Stimulated activated CD4-positive, alpha-beta T cell treated with anti-CD3 and anti-CD28 coated beads, Interleukin-2, amount 100 ng/mL, for 24 hours (primary cell): Measurements from ENCODE around the gene DOCK9.

Source experiments
- DNase-seq, 2 donors: peaks; one replicate each; pipeline ENCODE4 v3.0.0-alpha.2; 2020

The DOCK9 gene

GRCh38 chr13:98997738-98998641 is 20.1 kb upstream of the DOCK9 start:
- DNase-seq = peak in 1 of 2 donors; percentile 22

DNA sequence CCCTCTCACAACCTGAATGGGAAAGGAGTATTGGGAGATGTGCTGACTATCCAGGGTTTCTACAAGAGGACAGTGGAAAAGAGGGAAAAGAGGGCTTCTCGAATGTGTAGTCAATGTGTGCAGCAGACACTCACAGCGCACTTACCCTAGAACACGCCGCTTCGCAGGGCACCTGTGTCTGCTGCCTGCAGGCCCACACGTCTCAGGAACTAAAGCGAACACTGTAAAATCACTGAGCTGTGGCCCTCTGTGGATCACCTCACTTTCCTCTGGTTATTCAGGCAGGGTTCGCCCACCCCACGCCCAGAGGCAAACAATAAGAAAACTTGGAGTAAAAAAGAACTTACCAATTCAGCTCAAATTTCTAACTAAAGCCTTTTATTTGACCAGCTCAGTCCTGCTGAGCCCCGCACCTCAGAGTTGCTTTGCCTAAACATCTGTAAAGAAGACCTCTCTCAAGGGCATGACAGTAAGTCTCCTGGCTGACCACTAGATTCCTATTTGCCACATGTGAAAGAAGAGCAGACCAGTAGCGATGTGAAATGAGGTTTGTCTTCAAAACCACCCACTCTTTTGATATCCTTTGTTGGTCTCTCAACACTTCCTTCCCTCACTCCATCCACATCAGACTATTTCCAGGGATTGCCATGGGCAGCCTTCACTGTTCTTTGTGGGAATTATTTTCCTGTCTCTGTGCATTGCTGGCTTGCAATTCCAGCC is 19.3 kb upstream of the DOCK9 start:
- DNase-seq = no peak

GRCh38 chr13:98996046-98996445 is 18.2 kb upstream of the DOCK9 start:
- no peak for DNase-seq

- DNase-seq = no peak
Observed at GRCh38 chr13:98994896-98995295, 17.0 kb upstream of the DOCK9 start.

DNA sequence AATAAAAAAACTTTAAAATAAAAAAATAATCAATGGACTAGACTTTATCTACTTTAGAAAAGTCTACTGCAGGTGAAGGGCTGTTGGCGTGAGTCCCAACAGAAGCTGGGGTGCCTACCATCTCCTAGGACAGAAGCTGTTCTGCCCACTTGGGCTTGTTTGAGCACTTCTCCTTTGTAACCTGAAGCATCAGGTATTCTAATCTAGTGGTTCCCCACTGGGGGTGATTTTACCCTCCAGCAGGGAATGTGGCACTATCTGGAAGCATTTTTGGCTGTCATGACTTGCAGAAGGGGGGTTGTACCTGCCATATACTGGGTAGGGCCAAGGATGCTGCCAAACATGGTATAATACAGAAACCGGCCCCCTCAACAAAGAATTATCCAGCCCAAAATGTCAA is 16.2 kb upstream of the DOCK9 start:
- no peak for DNase-seq

GRCh38 chr13:98992355-98992754 is 14.5 kb upstream of the DOCK9 start:
- no peak for DNase-seq

- no peak for DNase-seq
Observed at GRCh38 chr13:98990701-98991100, 12.8 kb upstream of the DOCK9 start.

- DNase-seq = no peak
Observed at GRCh38 chr13:98989469-98990235, 11.8 kb upstream of the DOCK9 start.

DNA sequence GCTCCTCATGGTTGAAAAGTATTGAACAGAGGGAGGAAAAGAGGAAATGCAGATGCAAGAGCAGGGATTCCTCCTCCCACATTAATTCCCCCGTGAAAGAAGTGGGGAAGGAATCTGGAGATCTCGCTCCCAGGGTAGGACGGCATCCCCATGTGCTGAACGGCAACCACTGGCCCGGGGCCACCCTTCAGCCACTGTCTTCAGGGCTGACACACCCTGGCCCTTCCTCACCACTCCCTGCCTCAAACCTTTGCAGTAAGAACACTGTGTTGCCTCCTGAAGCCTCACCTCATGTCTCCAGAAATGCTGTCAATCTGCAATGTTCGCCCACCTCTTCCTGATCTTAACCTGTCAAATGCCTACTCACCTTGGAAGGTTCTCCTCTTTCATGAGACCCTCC is 10.9 kb upstream of the DOCK9 start:
- DNase-seq = no peak

GRCh38 chr13:98988277-98988676 is 10.4 kb upstream of the DOCK9 start:
- DNase-seq = no peak

GRCh38 chr13:98987275-98987674 is 9.4 kb upstream of the DOCK9 start:
- no peak for DNase-seq

GRCh38 chr13:98986226-98986846 is 8.5 kb upstream of the DOCK9 start:
- no peak for DNase-seq

DNA sequence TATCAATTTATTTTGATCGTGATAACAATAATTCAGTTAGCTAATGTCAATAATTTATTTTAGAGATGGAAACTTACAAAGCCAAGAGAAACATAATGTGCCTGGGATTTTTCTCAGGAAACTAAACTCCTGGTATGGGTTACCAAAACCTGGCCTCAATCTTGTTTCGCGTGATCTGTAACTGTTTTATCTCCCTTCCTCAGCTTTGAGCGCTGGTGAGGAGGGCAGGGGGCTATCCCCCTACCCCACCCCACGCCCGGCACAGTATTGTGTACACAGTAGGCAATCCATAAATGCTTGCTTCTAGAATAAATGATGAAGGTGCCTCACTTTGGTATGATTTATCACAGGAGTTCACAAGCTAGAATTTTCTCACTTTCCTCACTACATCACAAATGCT is 7.7 kb upstream of the DOCK9 start:
- DNase-seq = no peak

DNA sequence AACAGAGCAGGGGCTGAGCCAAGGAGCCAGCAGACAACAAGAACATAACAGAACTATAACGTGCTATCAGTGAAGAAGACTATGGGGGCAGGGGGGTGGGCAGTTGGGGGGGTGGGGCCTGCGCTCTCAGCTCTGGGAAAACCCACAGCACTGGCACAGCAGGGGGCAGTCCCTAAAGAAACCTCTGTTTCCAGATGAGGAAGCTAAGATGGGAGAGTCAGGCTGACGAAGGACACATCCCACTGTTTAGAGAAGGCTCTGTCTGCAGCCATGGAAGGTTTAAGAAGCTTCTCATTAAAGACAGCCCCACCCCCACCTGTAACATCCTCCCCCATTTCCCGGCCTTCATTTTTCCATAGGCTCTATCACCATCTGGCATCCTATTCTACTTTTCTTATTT is 7.1 kb upstream of the DOCK9 start:
- DNase-seq = no peak

- no peak for DNase-seq
Observed at GRCh38 chr13:98984118-98984517, 6.3 kb upstream of the DOCK9 start.

DNA sequence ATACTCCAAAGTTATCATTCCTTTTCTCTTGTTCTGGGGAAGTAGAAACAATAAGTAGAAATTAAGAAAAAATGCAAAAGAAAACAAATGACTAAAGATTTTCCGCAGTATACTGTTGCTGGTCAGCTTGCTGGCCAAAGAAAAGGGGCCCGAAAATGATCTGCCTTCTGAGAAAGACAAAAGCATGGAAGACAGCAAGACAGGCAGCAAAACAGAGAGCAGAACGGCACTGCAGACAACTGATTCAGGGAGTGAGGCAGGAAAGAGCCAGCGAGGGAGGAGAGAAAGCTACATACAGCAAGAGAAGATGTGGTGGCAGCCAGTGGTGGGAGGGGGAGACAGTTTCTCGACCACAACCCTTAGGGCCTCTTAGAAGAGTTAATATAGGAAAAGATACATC is 5.3 kb upstream of the DOCK9 start:
- no peak for DNase-seq

DNA sequence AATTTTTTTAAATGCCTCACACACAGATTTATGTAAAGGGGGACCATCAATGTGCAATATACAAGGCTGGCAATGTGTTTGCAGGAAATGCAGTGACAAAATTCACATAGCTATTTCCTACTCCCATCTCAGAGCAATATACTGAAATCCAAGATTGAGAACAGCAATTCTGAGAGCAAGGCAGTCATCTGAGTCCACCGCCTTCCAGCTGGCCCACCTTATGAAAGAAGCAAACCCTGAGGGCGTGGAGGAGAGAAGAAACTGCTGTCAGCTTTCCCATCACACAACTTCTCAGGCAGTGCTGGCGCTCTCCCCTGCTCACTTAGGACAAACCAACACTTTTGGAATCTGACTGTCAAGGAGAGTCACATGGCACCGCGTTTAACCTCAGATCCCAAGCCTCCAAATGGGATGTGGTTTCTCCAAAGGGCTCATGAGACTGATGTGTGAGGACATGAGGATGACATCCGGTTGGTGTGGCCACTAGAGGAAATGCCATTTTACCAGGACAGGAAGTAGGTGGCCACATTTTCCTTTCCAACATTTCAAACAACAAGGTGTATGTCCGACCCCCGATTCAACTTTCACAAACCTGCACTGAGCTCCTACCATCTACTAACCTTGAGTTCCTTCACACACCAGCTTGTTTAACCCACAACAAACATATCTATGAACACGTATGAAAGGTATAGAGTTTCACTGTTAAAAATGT is 3.7 kb upstream of the DOCK9 start:
- no peak for DNase-seq

- no peak for DNase-seq
Observed at GRCh38 chr13:98979012-98979660, 1.3 kb upstream of the DOCK9 start.

- DNase-seq = no peak
Observed at GRCh38 chr13:98978280-98978679, 416 bp upstream of the DOCK9 start.

DNA sequence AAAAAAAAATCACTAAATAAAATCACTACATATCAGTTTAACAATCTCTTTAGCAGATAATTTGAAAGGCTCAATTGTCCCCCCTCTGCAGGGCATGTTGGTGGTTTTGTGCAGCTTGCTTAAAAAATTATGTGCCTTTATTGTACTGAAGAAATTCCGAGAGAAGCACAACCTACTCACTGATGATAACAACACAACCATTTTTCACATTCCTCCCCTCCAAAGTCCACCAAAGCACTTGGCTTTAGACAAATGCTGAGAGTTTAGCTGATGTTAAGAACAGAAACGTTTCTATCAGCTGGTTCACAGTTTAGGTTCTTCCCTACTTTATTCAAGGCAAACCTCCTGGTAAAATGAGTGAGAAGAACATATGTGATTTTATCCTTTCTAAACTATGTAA is 923 bp downstream of the DOCK9 start:
- no peak for DNase-seq

GRCh38 chr13:98976338-98976737 is 1.5 kb downstream of the DOCK9 start:
- no peak for DNase-seq

DNA sequence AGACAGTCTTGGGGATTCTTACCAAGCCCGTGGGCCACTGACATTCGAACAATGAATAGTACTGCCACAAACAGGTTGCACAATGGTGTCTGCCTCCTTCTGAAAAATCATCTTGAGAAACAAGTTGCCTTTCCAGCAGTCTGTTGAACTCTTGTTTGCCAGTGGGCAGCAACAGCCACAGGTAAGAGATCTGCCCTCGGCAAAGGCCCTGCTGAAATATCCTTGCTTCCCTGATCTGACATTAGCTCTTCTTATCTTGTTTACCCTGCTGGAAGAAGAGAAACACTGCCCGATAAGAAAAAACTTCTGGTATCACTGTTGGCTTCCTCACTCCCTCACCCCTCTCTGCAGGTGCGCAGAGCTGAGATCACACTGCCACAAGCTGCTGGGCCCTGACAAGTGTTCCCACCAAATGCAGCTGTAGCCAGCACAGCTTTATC is 2.0 kb downstream of the DOCK9 start:
- no peak for DNase-seq
